ENCODE measurements around the gene ORMDL3.
A peak's percentile ranks its signal among the peaks of the same experiment; 100 is the strongest.

DNA sequence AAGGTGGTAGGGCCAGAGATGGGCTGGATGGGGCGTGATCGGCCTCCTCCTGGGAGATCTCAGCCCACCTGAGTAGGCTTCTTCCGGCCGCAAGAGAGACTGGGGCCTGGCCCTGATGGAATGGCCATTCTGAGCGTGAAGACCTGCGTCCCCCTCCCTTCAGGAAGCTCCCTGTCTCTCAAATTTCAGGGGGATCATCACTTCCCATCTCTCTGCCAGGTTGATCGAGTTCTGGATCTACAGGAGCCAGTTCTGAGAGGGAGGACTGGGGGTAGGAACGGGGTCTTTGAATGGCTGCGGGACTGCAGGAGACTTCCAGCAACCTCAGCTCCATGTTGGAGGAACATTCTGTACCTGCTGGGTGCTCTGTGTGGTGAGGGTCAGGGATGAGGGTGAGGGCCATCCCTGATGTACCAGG is 26.1 kb upstream of the ORMDL3 start:
- TF ChIP-seq POLR2A (IDR thresholded peaks at IDR 0.05), result peak in 1 of 3 donors; percentile 35
- TF ChIP-seq, protein P1, sequence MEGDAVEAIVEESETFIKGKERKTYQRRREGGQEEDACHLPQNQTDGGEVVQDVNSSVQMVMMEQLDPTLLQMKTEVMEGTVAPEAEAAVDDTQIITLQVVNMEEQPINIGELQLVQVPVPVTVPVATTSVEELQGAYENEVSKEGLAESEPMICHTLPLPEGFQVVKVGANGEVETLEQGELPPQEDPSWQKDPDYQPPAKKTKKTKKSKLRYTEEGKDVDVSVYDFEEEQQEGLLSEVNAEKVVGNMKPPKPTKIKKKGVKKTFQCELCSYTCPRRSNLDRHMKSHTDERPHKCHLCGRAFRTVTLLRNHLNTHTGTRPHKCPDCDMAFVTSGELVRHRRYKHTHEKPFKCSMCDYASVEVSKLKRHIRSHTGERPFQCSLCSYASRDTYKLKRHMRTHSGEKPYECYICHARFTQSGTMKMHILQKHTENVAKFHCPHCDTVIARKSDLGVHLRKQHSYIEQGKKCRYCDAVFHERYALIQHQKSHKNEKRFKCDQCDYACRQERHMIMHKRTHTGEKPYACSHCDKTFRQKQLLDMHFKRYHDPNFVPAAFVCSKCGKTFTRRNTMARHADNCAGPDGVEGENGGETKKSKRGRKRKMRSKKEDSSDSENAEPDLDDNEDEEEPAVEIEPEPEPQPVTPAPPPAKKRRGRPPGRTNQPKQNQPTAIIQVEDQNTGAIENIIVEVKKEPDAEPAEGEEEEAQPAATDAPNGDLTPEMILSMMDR (IDR thresholded peaks at IDR 0.05), result no peak
